Activated CD4-positive, alpha-beta T cell treated with anti-CD3 and anti-CD28 coated beads, Interleukin-2, amount 50 U/mL, for 48 hours (primary cell): ENCODE results near the gene ITGB5.

ENCODE experiments used
- DNase-seq, 2 experiments: peaks; one replicate each; pipeline ENCODE4 v3.0.0-alpha.2; 2020

The ITGB5 gene

GRCh38 chr3:124860599-124860998 lies 26.6 kb downstream of the ITGB5 start:
- no peak for DNase-seq

GRCh38 chr3:124859025-124859424 lies 28.1 kb downstream of the ITGB5 start:
- no peak for DNase-seq

- DNase-seq = no peak
Observed at GRCh38 chr3:124858275-124858674, 28.9 kb downstream of the ITGB5 start.

- DNase-seq = no peak
Observed at GRCh38 chr3:124856677-124857076, 30.5 kb downstream of the ITGB5 start.

- no peak for DNase-seq
Observed at GRCh38 chr3:124854009-124854408, 33.2 kb downstream of the ITGB5 start.

GRCh38 chr3:124853446-124853845 lies 33.7 kb downstream of the ITGB5 start:
- DNase-seq = no peak

GRCh38 chr3:124851905-124852304 lies 35.3 kb downstream of the ITGB5 start:
- DNase-seq = no peak

- DNase-seq = no peak
Observed at GRCh38 chr3:124851136-124851535, 36.0 kb downstream of the ITGB5 start.

GRCh38 chr3:124850633-124851032 lies 36.5 kb downstream of the ITGB5 start:
- no peak for DNase-seq

GRCh38 chr3:124850212-124850611 lies 37.0 kb downstream of the ITGB5 start:
- no peak for DNase-seq

- no peak for DNase-seq
Observed at GRCh38 chr3:124848300-124848699, 38.9 kb downstream of the ITGB5 start.

GRCh38 chr3:124847863-124848262 lies 39.3 kb downstream of the ITGB5 start:
- no peak for DNase-seq

- DNase-seq = no peak
Observed at GRCh38 chr3:124847051-124847450, 40.1 kb downstream of the ITGB5 start.

- DNase-seq = no peak
Observed at GRCh38 chr3:124846189-124846588, 41.0 kb downstream of the ITGB5 start.

- DNase-seq = no peak
Observed at GRCh38 chr3:124845406-124845805, 41.8 kb downstream of the ITGB5 start.

GRCh38 chr3:124843506-124844177 lies 43.5 kb downstream of the ITGB5 start:
- DNase-seq = no peak

- DNase-seq = no peak
Observed at GRCh38 chr3:124843047-124843446, 44.1 kb downstream of the ITGB5 start.

- DNase-seq = no peak
Observed at GRCh38 chr3:124841517-124841916, 45.6 kb downstream of the ITGB5 start.

GRCh38 chr3:124840331-124840730 lies 46.8 kb downstream of the ITGB5 start:
- no peak for DNase-seq

- no peak for DNase-seq
Observed at GRCh38 chr3:124839896-124840295, 47.3 kb downstream of the ITGB5 start.

GRCh38 chr3:124838963-124839362 lies 48.2 kb downstream of the ITGB5 start:
- no peak for DNase-seq

- DNase-seq = no peak
Observed at GRCh38 chr3:124837730-124838186, 49.4 kb downstream of the ITGB5 start.

GRCh38 chr3:124837065-124837464 lies 50.1 kb downstream of the ITGB5 start:
- no peak for DNase-seq

- DNase-seq = no peak
Observed at GRCh38 chr3:124836448-124836847, 50.7 kb downstream of the ITGB5 start.
